A172 (cell line): ENCODE results near the gene TMEM229A. TPM values are rescaled to one million over a fixed set of nuclear protein-coding genes. Genes with fewer than 3 reads are reported as not detected.
"Not testable (repeated sequence)": the region's sequence is repeated elsewhere in the genome, so short reads cannot be mapped to it uniquely, and the experiment has no call there.

ENCODE experiments used
- DNase-seq: peaks from one replicate; pipeline ENCODE4 v3.0.0-alpha.2; 2015; ENCODE audit warnings: low spot score
- total RNA-seq: library from RNA; depleted of rRNA; stranded (reverse); fragments of >200 nt; shearing (Covaris generic); gene quantifications from 2 replicates; pipeline ENCODE4 v1.2.3, GENCODE V29; 2014; rRNA removed

TMEM229A gene
- not detected in 2 replicates for total RNA-seq

DNA sequence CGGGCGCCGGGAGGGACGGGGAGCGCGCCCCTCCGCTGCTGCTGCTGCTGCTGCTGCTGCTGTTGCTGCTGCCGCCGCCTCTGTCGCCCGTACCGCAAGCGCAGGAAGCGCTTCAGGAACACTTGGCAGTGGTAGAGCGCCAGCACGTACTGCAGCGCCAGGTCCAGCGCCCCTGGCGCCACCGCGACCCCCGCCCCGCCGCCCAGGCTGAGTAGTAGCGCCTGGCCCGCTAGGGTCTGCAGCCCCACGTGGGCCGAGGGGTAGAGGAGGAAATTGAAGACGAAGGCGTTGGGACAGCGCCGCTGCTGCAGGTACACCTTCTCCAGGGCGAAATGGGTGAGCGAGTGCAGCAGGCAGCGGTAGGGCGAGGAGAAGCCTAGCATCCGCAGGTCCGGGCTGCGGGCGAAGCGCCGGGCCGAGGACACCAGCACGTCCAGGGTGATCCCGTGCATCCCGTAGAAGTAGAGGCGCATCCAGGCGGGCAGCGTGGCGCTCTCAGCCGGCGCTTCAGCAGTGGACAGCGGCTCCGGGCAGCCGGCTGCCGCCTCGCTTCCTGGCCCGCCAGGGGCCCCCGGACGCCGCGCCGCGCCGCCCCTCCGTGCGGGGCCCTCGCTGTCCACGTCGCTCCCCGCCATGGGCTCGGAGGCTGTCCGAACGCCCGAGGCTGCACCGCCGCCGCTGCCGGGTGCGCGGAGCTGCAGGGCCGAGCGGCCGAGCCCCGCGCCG is at the start of gene TMEM229A:
TMEM229A (minus strand) TSS at position 699 of the 726 bp plus-strand sequence; CDS start at position 635, 64 bp downstream.
- DNase-seq, result no peak

DNA sequence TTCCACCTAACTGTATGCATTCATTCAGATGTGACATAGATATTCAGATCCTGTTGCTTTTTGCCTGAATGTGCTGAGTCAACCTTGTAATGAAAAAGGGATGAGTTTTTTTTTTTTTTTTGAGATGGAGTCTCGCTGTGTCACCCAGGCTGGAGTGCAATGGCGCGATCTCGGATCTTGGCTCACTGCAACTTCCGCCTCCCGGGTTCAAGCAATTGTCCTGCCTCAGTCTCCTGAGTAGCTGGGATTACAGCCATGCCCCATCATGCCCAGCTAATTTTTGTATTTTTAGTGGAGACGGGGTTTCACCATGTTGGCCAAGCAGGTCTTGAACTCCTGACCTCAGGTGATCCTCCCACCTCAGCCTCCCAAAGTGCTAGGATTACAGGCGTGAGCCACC is 49.4 kb upstream of the TMEM229A start:
- DNase-seq, result not testable (repeated sequence)

GRCh38 chr7:124077546-124077945 is 44.7 kb upstream of the TMEM229A start:
- DNase-seq, result no peak

DNA sequence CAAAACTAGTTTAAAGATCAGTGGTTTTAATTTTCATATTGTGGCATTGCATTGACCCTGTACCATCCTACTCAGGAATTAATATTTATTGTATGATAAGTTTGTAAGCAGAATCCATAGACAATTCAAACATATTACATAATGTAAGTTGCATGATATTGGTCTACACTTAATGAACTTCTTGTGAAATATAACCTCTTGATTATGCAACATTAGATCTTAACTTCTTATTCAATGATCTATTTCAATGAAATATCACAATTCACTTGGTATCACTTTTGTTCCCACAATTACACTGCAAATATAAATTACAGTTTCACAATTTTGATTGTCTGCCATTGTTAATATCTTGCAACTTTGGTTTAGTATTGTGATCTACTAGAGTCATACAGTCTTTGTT is 44.0 kb upstream of the TMEM229A start:
- DNase-seq, result no peak

DNA sequence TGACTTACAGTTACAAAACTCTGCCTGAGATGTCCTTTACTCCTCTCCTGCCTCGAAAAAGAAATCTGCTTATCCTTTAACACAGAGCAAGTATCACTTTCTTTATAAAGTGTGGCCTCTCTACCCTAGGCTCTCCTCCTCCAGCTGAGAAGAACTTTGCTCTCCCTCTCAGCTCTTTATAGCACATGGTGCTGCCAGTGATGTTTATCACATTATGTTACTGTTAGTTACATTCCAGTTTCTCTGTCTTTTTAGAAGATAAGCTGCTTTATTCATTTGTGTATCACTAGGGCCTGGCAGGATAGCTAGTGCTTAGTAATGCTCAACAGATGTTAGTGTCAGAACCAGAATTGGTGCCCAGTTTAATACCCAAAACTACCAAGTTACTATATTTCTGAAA is 41.1 kb upstream of the TMEM229A start:
- DNase-seq, result no peak

- DNase-seq, result no peak
Measured at GRCh38 chr7:124073310-124073645, 40.4 kb upstream of the TMEM229A start.

DNA sequence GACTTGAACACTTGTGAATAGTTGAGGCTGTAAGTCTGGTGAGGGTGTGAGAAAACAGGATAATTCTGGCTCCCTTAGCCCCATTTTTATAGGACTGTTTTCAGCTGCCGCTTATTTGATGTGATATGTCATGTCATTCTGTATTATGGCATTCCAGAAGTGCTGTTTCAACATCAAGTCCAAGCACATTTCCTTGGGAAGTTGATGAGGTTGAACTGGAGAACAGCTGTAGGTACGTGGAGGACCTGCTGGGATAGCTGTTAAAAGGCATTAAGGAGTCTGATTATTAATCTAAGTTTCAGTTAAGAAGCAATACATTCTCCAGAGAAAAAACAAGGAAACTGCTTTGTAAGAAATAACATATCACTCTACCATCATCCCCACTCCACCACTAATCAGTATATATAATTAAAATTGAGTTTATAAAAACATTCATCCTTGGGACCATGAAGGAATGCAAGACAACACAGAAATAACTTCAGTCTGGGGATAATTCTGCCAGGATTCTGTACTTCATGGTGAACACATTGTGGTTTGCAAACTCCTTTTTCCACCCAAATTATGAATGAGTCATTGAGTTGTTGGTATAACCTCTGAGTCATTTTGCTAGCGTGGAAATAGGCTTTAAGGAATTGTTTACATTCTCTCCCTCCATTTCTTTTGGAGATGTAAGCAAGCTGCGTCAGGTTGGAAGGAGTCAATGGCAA is 39.9 kb upstream of the TMEM229A start:
- peak; percentile 84 for DNase-seq

- no peak for DNase-seq
Measured at GRCh38 chr7:124071843-124072242, 39.0 kb upstream of the TMEM229A start.

DNA sequence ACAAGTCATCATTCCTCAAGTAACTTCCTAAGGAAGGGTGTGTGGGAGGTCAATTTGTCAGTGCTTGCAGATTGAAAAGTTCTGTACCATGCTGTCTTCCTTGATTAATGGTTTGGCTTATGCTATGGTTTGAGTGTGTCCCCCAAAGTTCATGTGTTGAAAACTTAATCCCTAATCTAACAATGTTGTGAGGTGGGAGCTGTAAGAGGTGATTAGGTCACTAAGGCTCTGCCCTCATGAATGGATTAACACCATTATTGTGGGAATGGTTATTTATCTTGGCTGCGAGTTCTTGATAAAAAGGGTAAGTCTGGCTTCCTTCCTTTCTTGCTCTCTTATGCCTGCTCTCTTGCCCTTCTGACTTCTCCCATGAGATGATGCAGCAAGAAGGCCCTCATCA is 29.3 kb upstream of the TMEM229A start:
- DNase-seq, result no peak

GRCh38 chr7:124060528-124060927 is 27.7 kb upstream of the TMEM229A start:
- DNase-seq, result no peak

- no peak for DNase-seq
Measured at GRCh38 chr7:124059375-124059774, 26.5 kb upstream of the TMEM229A start.

GRCh38 chr7:124058515-124058914 is 25.6 kb upstream of the TMEM229A start:
- no peak for DNase-seq

- no peak for DNase-seq
Measured at GRCh38 chr7:124057872-124058271, 25.0 kb upstream of the TMEM229A start.

- DNase-seq, result no peak
Measured at GRCh38 chr7:124056234-124056633, 23.4 kb upstream of the TMEM229A start.

GRCh38 chr7:124051681-124052377 is 19.0 kb upstream of the TMEM229A start:
- no peak for DNase-seq

GRCh38 chr7:124042826-124043225 is 10.0 kb upstream of the TMEM229A start:
- DNase-seq, result no peak

- no peak for DNase-seq
Measured at GRCh38 chr7:124041439-124041838, 8.6 kb upstream of the TMEM229A start.

DNA sequence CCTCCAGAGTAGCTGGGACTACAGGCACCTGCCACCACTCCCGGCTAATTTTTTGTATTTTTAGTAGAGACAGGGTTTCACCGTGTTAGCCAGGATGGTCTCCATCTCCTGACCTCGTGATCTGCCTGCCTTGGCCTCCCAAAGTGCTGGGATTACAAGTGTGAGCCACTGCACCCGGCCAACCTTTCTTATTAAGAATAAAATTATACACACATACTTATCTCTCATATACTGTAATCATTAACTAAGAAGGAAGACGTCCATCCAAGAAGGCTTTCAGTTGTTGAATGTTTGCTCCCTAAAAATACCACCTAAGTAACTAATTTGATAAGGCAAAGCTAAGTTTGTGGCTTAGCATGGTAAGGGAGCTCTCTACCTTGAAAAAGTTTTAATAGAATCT is 5.0 kb upstream of the TMEM229A start:
- DNase-seq, result not testable (repeated sequence)

DNA sequence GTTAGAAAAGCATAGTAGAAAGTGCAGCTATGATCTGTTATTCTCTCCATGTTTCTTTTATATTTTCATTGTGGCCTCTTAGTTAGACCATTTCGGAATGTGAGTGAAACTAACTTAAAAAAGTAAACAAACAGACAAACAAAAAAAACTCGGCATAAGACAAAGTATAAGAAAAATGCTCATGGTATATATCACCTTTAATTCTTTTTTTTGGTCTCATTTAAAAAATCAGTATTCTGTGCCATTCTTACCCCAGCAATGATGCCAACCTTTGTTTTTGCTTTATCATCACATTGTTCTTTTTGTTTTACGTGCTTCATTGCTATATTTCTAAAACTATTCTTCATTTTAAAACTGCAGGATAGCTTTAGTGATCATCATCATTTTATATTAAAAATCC is 2.8 kb upstream of the TMEM229A start:
- no peak for DNase-seq

DNA sequence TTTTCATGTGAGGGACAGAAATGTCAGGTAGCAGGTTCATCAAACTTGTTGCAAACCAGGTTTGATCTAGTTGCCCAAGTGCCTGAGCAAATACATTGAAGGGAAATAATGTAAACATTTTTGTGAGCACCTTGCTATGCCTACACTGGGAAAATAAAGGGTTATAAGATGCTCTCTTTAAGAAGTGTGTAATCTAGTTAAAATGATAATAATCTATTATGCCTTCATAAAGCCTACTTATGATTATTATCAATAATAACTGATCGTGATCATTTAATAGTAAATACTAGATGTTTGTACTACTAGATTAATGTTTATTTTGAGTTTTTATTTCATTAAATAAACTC is 1.9 kb upstream of the TMEM229A start:
- no peak for DNase-seq

GRCh38 chr7:124033807-124034753 is 1.2 kb upstream of the TMEM229A start:
- DNase-seq, result no peak
